ENCODE measurements around the gene ARHGEF7. TPM values are rescaled to one million over a fixed set of nuclear protein-coding genes. Genes with fewer than 3 reads are reported as not detected.

Gene ARHGEF7
- total RNA-seq, 1 experiment from 2014 or later, result 46.2 TPM

- Histone ChIP-seq H2AFZ (ENCODE audit: low read depth, low read length, poor library complexity, severe bottlenecking) (no peak overlapping the region), H3K27ac (ENCODE audit: low read depth, low read length) (no peak overlapping the region), H3K9me3 (ENCODE audit: control insufficient read depth in 1 of 2, insufficient read depth in 1 of 2, low read depth in 1 of 2, low read length in 2 of 2) (no peaks in the 10 kb centered on the region), H3K4me2 (ENCODE audit: low read length) (no peak overlapping the region), H3K9me2 (ENCODE audit: insufficient read depth) (no peaks in the 10 kb centered on the region), H3K4me1 (ENCODE audit: control insufficient read depth in 1 of 2, insufficient read depth in 2 of 2, low read length in 2 of 2) (peaks cover 6 to 18% of the 10 kb centered on the region in 2 experiments; a peak in 3 of 4 replicates), H3K4me3 (replicated peaks in 1 of 2; ENCODE audit: low read depth in 1 of 2, low read length in 2 of 2) (no peak overlapping the region), H3K79me2 (ENCODE audit: insufficient read depth, low read length) (peaks cover 100% of the 10 kb centered on the region), H3K27me3 (ENCODE audit: insufficient read depth, low read length) (no peaks in the 10 kb centered on the region), H3K36me3 (ENCODE audit: control insufficient read depth in 1 of 2, insufficient read depth in 2 of 2, low read length in 2 of 2) (no peaks in the 10 kb centered on the region), H3K9ac (ENCODE audit: low read length) (no peak overlapping the region), H4K20me1 (ENCODE audit: insufficient read depth) (peaks cover 3% of the 10 kb centered on the region)
- ChIA-PET RAD21 (ENCODE audit: low non-redundant PET in 1 of 2, low total read pairs in 2 of 2, uncharacterized antibody in 2 of 2, unreplicated experiment in 2 of 2) (no interaction called here), CTCF (no interaction called here), POLR2A (no interaction called here)
- no peak for DNase-seq (ENCODE audit: low read depth, low spot score)
- ATAC-seq, result no peak
- no TSS peak for BruUV-seq (replicated peaks)
- no peak for TF ChIP-seq CTCF (IDR thresholded peaks at IDR 0.05 in 2 of 3, conservative IDR thresholded peaks at IDR 0.05 in 1 of 3; ENCODE audit: borderline replicate concordance in 1 of 3, insufficient read depth in 1 of 3, low read depth in 2 of 3, low read length in 2 of 3)
- TF ChIP-seq SP1 (IDR thresholded peaks at IDR 0.05; ENCODE audit: low read depth), result no peak
- TF ChIP-seq CBX3 (IDR thresholded peaks at IDR 0.05; ENCODE audit: low read depth), result no peak
- TF ChIP-seq EGR1 (IDR thresholded peaks at IDR 0.05; ENCODE audit: low read depth), result no peak
- no peak for TF ChIP-seq MAX (IDR thresholded peaks at IDR 0.05)
- TF ChIP-seq EZH2 (IDR thresholded peaks at IDR 0.05), result no peak
- no peak for TF ChIP-seq TCF7L2 (IDR thresholded peaks at IDR 0.05; ENCODE audit: borderline replicate concordance, extremely low read depth, insufficient read depth, insufficient read length)
- no peak for TF ChIP-seq ELF1 (IDR thresholded peaks at IDR 0.05; ENCODE audit: borderline replicate concordance, low read depth)
- TF ChIP-seq RAD21 (IDR thresholded peaks at IDR 0.05; ENCODE audit: low read depth), result no peak
- TF ChIP-seq, protein P1, sequence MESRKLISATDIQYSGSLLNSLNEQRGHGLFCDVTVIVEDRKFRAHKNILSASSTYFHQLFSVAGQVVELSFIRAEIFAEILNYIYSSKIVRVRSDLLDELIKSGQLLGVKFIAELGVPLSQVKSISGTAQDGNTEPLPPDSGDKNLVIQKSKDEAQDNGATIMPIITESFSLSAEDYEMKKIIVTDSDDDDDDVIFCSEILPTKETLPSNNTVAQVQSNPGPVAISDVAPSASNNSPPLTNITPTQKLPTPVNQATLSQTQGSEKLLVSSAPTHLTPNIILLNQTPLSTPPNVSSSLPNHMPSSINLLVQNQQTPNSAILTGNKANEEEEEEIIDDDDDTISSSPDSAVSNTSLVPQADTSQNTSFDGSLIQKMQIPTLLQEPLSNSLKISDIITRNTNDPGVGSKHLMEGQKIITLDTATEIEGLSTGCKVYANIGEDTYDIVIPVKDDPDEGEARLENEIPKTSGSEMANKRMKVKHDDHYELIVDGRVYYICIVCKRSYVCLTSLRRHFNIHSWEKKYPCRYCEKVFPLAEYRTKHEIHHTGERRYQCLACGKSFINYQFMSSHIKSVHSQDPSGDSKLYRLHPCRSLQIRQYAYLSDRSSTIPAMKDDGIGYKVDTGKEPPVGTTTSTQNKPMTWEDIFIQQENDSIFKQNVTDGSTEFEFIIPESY (IDR thresholded peaks at IDR 0.05; ENCODE audit: extremely low read depth, insufficient replicate concordance, low read length), result no peak
- TF ChIP-seq REST (IDR thresholded peaks at IDR 0.05; ENCODE audit: low read depth), result no peak
- intact Hi-C loops (cut with micrococcal nuclease), result no loop called here
Observed at GRCh38 chr13:111183087-111183645, 68.1 kb downstream of the ARHGEF7 start.
